Measurements from ENCODE around the gene PRKAG2.

PRKAG2 gene

DNA sequence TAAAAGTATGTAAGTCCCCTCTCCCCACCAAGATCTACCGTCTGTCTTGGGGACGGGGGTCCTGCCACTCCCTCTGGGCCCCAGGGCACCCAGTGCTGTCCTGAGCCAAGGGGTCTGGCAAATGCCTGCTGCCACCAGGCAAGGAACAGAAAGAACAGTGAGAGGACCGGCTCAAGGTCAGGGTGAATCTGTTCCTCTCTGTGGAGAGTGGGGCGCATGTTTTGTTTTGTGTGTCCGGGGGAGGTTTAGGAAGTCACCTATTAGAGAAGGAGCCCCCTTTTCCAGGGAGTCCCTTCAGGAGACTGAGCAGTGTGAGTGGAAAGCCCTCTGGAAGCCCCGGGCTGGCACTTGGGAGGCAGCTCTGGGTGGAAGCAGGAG is 198.7 kb downstream of the PRKAG2 start:
- no peak for DNase-seq (ENCODE audit: low read depth)

DNA sequence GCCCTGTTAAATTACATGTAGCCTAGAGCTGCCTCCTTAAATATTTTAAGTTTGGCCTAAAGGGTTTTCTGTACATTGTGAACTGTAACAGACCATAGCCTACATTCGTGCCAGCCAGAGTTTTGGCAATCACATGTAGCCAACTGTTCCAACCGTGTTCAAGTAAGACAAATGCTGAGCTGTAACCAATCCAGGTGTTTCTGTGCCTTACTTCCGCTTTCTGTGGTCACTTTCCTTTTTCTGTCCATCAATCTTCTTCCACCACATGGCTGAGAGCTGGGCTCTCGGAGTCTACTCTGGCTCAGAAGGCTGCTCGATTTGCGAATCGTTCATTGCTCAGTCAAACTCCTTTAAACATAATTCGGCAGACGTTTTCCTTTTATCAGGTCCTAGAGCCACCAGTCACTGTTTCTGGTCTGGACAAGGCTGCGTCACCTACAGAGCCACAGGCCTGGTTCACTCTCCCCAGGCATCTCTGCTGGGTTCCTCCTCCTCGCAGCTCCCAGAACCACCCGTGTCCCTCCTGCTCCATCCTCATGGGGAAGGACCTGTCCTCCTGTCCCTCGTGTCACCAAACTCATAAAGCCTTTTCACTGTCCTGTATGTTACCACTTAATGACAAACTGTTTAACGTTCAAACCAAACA is 199.2 kb downstream of the PRKAG2 start:
- no peak for DNase-seq (ENCODE audit: low read depth)

DNA sequence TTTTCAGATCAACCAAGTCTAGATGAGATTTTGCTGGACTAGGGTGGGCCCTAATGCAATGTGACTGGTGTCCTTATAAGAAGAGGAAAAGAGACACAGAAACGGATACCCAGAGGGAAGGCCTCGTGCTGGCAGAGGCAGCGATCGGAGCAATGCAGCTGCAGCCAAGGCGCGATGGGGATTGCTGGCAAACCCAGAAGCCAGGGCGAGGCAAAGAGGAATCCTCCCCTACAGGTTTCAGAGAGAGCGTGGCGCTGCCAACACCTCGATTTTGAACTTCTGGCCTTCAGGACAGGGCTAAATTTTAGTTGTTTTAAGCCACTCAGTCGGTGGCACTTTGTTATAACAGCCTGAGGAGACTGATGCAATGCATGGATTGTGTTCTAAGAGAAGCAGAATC is 200.2 kb downstream of the PRKAG2 start:
- no peak for DNase-seq (ENCODE audit: low read depth)

DNA sequence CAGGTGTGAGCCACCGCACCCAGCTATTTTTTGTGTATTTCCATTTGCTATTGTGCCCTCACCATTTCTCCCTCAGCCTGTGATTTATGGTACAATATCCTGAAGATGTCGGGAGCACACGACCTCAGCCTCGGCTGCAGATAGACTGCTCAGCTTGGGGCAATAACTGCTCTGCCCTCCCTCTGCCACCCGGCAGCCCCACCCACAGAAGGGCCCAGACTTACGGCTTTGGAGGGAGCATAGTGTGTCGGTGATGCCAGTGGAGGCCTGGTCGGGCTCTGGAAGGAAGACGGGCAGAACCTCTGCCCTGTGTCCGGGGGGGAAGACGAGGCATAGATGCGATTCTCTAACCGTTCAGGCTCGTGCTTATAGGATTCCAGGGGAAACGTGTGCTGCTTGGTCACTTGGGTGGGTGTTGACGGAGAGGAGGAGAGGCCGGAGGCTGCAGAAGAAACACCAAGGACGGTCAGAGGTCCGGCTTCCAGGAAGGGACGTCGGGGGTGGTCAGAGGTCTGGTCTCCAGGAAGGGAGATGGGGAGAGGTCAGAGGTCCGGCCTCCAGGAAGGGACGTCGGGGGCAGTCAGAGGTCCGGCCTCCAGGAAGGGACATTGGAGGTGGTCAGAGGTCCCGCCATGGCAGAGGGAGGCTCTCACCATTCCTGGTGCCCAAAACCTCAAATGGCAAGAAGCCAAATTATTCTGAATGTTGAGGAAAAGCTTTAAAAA is 201.6 kb downstream of the PRKAG2 start:
- DNase-seq (ENCODE audit: low read depth) = no peak

DNA sequence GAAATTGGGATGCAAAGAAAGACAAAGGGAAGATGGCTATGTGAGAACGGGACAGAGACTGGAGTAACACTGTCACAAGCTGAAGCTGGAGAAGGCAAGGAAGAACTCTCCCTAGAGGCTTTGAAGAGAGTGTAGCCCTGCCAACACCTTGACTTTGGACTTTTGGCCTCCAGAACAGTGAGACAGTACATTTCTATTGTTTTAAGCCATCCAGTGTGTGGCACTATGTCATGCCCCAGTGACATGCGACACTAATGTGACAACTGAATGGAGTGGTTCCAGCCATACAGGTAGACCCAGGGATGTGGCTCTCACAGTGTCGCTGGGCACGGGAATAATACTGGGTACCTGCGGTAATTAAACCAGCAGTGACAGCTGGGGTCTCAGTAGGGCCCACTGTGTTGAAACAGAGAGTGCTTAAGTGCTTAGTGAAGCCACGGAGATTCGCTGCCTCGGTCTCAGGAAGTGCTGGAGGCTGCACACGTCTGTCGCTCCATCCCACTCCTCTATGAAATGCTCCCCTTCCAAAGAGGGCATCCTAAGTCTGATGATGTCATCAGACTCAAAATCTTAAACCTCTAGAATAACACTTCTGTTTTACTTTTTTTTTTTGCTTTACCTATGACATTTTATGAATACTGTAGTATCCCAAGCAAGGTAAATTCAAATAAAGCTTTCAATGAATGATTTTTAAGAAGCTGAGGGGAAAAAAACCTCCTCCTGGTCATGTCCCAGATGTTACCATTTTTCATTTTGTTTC is 202.6 kb downstream of the PRKAG2 start:
- no peak for DNase-seq (ENCODE audit: low read depth)

DNA sequence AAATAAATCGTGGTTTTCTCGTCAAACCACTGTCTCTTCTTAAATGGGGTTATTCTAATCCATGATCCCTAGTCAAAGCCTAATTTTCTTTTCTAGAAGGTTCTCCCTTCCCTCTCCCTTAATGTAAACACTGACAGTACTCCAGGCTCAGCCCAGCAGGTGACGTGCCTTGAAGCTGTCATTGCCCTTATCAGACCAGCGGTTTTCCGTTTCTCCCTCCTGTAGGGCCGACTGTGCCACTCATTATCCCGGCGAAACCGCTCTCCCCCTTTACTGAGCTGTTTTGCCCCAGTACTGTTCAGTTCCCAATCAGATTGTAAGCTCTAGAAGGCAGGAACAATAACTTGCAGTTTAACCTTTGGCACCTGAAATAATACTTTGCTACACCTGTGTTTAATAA is 203.7 kb downstream of the PRKAG2 start:
- DNase-seq (ENCODE audit: low read depth) = no peak

DNA sequence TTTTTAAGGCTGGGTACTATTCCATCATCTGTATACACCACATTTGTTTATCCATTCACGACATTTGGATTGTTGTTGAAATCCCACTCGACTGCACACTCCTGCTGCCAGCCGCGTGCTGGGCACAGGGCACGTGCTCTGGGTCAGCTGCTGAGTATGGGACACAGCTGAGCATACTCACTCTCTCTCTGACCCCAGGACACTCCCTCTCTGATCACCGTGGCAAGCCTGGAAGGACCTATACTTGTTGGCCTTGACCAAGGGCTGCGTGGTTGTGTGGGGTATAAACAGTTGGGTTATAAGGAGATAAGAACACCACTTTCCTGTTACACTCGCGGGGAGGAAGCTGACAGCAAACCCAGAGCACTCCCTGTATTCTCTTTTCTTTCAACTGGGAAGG is 204.2 kb downstream of the PRKAG2 start:
- no peak for DNase-seq (ENCODE audit: low read depth)

DNA sequence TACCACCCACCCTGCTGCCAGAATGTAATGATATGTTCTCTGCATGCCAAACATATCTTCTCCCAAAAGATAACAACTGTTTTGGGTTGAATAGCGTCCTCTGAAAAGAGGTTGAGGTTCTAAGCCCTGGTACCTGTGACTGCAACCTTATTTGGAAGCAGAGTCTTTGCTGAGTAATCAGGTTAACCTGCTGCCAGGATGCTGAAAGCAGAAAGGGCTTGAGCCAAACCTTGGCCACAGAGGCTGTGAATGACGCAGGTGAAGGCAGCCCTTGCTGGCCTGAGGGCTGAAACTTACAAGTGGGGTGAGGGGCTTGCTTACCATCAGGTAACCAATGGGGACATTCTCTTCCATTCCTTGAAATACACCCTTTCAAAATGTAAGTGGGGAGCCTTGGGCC is 205.4 kb downstream of the PRKAG2 start:
- DNase-seq (ENCODE audit: low read depth) = no peak

DNA sequence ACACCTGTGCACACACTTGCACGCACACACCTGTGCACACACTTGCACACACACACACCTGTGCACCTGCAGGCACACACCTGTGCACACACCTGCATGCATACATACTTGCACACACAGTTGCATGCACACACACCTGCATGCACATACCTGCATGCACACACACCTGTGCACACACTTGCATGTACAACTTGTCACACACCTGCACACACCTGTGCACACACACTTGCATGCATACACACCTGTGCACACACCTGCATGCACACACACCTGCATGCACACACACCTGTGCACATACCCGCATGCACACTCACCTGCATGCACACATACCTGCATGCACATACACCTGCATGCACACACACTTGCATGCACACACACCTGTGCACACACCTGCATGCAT is 207.2 kb downstream of the PRKAG2 start:
- DNase-seq (ENCODE audit: low read depth) = no peak

DNA sequence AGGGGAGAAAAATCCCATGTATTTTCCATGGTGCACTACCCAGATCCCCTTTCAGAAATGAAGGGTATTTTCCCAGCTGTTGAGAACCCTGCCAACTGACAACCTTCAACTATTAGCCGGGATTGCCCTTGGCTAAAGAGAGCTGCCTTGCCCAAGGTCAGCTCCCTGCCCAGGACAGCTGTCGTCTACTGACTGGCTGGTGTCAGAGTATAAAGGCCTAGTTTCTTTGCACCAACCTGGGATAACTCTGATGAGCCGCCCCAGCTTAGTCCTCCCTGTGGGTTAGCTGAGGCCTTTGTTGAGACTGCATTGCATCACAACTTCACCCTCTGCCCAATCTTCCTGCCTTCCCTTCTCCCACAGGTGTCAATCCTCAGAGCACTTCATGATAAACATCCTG is 210.0 kb downstream of the PRKAG2 start:
- DNase-seq (ENCODE audit: low read depth) = no peak

DNA sequence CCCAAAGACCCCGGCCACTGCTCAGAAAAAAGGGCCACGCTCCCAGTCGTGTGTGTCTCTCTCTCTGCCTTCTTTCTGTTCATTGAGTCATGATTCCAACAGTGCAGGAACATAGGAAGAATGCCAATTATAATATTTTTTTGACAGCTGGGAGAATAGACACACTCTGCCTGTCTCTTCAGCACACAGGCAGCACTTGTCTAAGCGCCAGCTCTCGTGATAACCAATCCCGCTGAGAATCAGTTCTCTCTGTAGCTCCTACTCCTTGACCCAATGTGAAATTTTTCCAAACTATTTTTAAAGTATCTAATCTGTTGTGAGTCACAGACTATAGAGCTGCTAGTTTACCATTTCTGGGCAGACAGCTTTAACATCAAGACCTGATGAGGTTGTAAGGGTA is 211.5 kb downstream of the PRKAG2 start:
- DNase-seq (ENCODE audit: low read depth) = no peak

DNA sequence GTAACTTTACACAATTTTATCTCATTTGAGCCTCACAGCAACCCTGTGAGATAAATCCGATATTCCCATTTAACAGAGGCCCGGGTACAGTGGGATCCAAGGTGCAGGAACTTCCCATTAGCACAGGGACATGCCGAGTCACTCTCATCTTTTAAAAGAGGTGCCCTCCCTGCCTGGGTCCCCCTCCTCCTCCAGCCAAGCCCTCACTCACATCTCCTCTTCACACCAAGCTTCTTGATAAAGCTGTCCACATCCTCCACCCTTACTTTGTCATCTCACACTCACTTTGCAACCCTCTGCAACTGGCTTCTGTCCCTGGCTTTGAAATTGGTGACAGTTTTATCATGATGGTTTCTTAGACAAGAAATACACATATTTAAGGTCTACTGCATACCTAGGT is 212.6 kb downstream of the PRKAG2 start:
- DNase-seq (ENCODE audit: low read depth) = no peak

DNA sequence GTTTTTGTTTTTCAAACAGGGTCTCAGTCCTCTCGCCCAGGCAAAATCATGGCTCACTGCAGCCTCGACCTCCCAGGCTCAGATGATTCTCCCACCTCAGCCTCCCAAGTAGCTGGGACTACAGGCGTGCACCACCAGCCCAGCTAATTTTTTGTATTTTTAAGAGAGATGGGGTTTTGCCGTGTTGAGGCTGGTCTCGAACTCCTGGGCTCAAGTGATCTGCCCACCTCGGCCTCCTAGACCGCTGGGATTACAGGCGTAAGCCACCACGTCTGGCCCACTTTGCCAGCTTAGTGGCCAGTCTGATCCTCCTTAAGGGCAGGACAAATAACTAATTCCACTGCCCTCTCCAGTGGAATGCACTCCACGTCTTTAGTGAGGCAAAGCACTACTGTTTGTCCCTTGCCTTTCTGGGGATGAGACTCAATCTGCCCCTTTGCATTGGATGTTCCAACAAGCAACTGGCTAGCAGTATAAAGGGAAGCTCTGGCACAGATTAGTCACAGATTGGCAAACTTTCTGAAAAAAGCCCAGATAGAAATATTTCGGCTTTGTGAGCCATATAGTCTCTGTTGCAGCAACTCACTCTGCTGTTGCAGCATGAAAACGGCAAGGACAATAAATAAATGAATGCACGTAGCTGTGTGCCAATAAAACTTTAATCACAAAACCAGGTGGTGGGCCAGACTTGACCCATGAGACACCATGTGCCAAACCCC is 213.4 kb downstream of the PRKAG2 start:
- no peak for DNase-seq (ENCODE audit: low read depth)

DNA sequence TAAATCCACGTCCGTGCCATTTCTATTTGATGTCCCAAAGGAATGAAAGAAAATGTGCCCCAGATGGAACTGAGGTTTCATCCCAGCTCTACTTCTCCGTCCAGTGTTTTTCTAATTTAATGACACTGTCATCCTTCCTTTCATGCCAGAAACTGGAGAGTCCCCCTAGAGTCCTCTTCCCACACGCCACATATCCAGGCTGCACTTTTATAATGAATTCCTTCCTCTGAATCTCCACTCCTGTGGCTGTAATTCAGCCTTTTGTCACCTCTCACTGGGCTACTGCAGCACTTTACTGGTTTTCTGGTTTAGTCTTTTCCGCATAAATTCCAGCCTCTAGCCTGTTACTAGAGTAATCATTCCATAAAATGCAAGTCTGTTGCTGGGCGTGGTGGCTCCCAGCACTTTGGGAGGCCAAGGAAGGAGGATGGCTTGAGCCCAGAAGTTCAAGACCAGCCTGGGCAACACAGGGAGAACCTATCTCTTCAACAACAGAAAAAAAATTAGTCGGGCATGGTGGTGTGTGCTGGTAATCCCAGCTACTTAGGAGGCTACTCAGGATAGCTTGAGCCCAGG is 214.6 kb downstream of the PRKAG2 start:
- no peak for DNase-seq (ENCODE audit: low read depth)

DNA sequence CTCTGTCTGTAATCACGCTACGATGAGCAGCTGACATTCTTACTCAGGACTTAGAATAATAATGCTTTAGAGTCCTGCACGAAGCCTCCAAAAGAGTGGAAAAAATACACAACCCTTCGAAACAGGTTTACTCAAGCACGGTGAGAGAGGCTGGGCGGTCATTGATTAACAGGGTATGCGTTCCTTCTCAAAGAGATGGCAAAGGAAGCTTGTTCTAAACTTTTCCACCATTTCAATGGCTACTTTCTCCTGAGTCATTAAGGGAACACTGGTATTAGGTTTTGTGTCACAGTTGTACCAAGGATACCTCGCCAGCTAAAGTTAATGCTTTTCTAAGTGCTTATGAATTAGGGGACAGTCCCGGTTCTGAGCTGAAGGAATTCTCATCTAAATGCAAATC is 215.3 kb downstream of the PRKAG2 start:
- DNase-seq (ENCODE audit: low read depth) = no peak

DNA sequence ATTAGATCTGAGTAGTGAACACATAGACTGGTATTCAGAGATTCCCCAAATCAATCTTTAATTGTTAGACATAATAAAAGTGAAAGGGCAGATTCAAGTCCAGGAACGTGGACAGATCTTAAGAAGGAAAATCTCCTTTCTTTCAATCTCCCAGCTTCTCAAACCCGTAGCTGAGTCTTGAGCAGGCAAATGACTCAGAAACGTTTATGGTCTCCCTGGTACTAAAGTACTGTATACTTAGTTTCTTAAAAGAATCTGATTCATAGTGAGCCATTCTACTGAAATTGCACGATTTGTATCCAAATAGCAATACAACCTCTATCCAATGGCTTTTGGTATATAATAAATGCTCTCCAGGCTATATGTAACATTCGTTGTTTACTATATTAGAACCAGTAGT is 216.8 kb downstream of the PRKAG2 start:
- DNase-seq (ENCODE audit: low read depth) = no peak

DNA sequence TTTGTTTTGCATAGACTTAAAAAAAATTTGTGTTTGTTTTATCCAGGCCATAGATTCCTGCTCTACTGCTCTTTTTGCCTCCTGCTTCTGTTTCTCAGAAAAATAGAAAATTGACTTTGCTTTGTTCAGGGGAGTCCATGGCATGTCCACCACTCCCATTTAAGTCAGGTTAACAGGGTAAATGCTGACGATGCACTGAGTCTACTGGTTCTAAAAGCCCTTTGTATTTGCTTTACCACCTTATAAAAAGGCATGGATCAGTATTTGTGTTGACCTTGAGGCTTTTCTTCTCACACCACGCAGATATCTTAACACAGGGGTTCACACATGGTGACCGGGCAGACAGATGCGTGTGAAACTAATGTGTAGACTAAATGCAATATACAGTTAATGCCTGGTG is 217.7 kb downstream of the PRKAG2 start:
- DNase-seq (ENCODE audit: low read depth) = no peak

DNA sequence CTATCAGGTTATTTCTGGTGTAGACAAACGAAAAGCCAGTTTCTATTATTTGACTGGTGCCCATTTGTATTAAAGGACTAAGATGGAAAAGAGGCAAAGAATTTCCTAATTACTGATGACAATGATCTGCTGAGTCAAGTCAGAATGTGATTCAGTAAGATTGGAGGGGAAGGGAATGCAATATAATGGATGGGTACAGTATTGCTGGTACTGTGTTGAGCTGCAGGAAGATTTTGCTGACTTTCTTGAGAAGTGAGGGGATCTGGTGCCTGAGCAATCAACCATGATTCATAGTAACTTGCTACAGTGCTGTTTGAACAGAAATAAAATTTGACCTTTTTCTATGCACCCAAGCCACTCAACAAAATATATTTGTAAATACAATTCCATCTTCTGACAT is 218.1 kb downstream of the PRKAG2 start:
- no peak for DNase-seq (ENCODE audit: low read depth)

DNA sequence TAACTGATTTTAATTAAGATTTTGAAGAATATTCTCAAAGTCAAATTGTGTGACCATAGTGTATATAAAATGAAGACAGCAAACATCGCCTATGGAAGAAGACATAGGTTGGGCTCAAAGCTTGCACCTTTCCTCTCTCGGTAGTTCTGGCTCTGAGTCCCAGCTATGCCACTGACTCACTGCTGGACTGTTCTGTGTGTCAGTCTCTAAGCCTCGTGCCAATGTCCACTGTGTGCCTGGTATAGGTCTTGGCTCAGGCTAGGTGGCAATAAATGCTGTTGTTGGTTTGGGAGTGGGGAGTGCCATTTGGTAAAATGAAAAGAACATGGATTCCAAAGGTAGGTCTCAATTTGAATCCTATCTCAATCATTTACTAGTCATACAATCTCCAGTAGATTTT is 219.7 kb downstream of the PRKAG2 start:
- DNase-seq (ENCODE audit: low read depth) = no peak

DNA sequence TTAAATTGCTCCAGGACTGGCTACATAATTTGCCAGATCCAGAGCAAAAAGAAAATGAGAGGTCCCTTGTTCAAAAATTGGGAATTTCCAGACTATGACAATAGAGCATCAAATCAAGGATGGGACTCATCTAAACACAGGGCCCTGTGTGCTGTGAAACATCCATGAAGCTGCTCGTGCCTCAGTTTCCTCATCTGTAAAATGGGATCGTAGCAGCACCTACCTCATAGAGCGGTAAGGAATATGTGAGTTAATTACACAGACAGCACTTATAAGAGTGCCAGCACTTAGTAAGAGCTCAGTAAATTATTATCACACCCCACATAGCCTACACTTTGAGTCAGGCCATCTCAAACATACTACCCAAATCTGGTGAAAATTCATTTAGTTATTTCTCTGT is 221.4 kb downstream of the PRKAG2 start:
- DNase-seq (ENCODE audit: low read depth) = no peak

DNA sequence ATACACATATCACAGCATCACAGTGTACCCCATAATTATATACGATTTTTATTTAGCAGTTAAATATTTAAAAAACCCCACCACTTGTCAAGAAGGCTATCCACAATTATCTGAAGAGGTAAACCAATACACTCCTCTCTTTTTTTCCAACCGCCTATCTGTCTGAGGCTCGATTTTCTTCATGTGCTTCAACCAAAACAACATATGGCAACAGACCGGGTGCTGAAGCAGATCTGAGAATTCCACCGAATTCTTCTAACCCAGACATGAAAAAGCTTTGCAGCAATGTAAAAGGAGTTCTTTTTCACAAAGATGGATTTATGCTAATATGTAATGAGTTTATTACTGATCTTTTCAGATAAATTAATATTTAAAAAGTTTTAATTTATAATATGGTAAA is 224.8 kb downstream of the PRKAG2 start:
- DNase-seq (ENCODE audit: low read depth) = no peak

DNA sequence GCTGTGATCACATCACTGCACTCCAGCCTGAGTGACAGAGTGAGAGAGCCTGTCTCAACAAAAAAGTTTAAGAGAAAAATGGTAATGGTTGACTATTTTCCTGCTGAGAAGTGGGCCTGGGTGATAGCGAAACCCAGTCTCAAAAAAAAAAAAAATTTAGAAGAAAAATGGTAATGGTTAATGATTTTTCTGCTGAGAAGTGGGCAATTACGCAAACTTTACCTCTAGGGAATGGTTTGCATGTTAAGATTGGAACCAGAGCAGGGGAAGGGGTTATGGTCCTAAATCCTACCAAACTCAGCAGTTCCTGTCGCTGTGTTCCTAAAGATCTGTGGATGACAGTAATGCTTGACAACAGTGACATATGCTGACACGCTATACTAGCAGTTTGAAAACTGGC is 226.8 kb downstream of the PRKAG2 start:
- DNase-seq (ENCODE audit: low read depth) = no peak
